ENCODE data around the gene PRICKLE1. TPM values are rescaled to one million over a fixed set of nuclear protein-coding genes. Genes with fewer than 3 reads are reported as not detected.

Gene PRICKLE1
- total RNA-seq, 1 donor from 2014 or later, result 18.8 TPM

- no peak overlapping the region for H3K4me3 ChIP-seq
- TF ChIP-seq CTCF (IDR thresholded peaks at IDR 0.05), result no peak
- peak; percentile 51 for DNase-seq
- intact Hi-C loops (cut with DNase I), result no loop called here
- no peak overlapping the region for H3K27ac ChIP-seq
- H3K27me3 ChIP-seq (ENCODE audit: low read depth), result no peaks in the 10 kb centered on the region
- H3K36me3 ChIP-seq, result no peaks in the 10 kb centered on the region
- H3K9me3 ChIP-seq, result no peaks in the 10 kb centered on the region
- H3K4me1 ChIP-seq, result peaks cover 8% of the 10 kb centered on the region
- no peak for ATAC-seq
These were observed 162.8 kb downstream of the PRICKLE1 start for GRCh38 chr12:42426746-42427145.

GRCh38 chr12:42422785-42423184 is 166.8 kb downstream of the PRICKLE1 start:
- Histone ChIP-seq H3K27ac (no peak overlapping the region), H3K9me3 (no peaks in the 10 kb centered on the region), H3K36me3 (no peaks in the 10 kb centered on the region), H3K4me1 (peaks cover 8% of the 10 kb centered on the region), H3K4me3 (no peak overlapping the region), H3K27me3 (ENCODE audit: low read depth) (no peaks in the 10 kb centered on the region)
- no peak for ATAC-seq
- DNase-seq, result no peak
- intact Hi-C loops (cut with DNase I), result no loop called here
- TF ChIP-seq CTCF (IDR thresholded peaks at IDR 0.05), result no peak

- DNase-seq, result no peak
- ATAC-seq, result peak in 1 of 2 donors; percentile 62
- H3K9me3 ChIP-seq, result no peaks in the 10 kb centered on the region
- no peaks in the 10 kb centered on the region for H3K27me3 ChIP-seq (ENCODE audit: low read depth)
- H3K4me3 ChIP-seq, result no peak overlapping the region
- H3K36me3 ChIP-seq, result no peaks in the 10 kb centered on the region
- peaks cover 8% of the 10 kb centered on the region for H3K4me1 ChIP-seq
- no peak for TF ChIP-seq CTCF (IDR thresholded peaks at IDR 0.05)
- H3K27ac ChIP-seq, result no peak overlapping the region
- intact Hi-C loops (cut with DNase I), result no loop called here
These were observed 167.4 kb downstream of the PRICKLE1 start for GRCh38 chr12:42421844-42422779.

GRCh38 chr12:42420395-42420794 is 169.2 kb downstream of the PRICKLE1 start:
- intact Hi-C loops (cut with DNase I), result no loop called here
- ATAC-seq (no peak), DNase-seq (no peak)
- Histone ChIP-seq H3K27me3 (ENCODE audit: low read depth) (no peaks in the 10 kb centered on the region), H3K4me3 (no peak overlapping the region), H3K36me3 (no peaks in the 10 kb centered on the region), H3K9me3 (no peaks in the 10 kb centered on the region), H3K27ac (no peak overlapping the region), H3K4me1 (peaks cover 8% of the 10 kb centered on the region)
- TF ChIP-seq CTCF (IDR thresholded peaks at IDR 0.05), result no peak

- Histone ChIP-seq H3K27ac (no peak overlapping the region), H3K4me1 (no peaks in the 10 kb centered on the region), H3K36me3 (peaks cover 7% of the 10 kb centered on the region), H3K4me3 (no peak overlapping the region), H3K9me3 (no peaks in the 10 kb centered on the region), H3K27me3 (ENCODE audit: low read depth) (no peaks in the 10 kb centered on the region)
- ATAC-seq, result peak in 1 of 2 donors; percentile 37
- DNase-seq, result no peak
- no peak for TF ChIP-seq CTCF (IDR thresholded peaks at IDR 0.05)
- intact Hi-C loops (cut with DNase I), result no loop called here
These were observed 179.2 kb downstream of the PRICKLE1 start for GRCh38 chr12:42410340-42410739.

Measured in lower lobe of right lung (tissue), 2 donors.